DOHH2 (cell line): ENCODE data around the gene UBE2E1.

Source experiments
- EZH2phosphoT487 ChIP-seq: fragments of 200-600 bp; sonication (generic); IDR thresholded peaks from 2 replicates; pipeline ENCODE4 v1.6.1; 2017; ENCODE audit warnings: borderline replicate concordance, mild to moderate bottlenecking, antibody characterized with exemption, low read length, moderate library complexity, mixed read lengths
- TF ChIP-seq, protein P1 (sequence below): fragments of 200-600 bp; sonication (generic); IDR thresholded peaks from one replicate; pipeline ENCODE4 v1.5.1; 2014; ENCODE audit warnings: antibody characterized with exemption, mild to moderate bottlenecking, low read depth, low read length; ENCODE audit not compliant: poor library complexity, severe bottlenecking

DNA sequence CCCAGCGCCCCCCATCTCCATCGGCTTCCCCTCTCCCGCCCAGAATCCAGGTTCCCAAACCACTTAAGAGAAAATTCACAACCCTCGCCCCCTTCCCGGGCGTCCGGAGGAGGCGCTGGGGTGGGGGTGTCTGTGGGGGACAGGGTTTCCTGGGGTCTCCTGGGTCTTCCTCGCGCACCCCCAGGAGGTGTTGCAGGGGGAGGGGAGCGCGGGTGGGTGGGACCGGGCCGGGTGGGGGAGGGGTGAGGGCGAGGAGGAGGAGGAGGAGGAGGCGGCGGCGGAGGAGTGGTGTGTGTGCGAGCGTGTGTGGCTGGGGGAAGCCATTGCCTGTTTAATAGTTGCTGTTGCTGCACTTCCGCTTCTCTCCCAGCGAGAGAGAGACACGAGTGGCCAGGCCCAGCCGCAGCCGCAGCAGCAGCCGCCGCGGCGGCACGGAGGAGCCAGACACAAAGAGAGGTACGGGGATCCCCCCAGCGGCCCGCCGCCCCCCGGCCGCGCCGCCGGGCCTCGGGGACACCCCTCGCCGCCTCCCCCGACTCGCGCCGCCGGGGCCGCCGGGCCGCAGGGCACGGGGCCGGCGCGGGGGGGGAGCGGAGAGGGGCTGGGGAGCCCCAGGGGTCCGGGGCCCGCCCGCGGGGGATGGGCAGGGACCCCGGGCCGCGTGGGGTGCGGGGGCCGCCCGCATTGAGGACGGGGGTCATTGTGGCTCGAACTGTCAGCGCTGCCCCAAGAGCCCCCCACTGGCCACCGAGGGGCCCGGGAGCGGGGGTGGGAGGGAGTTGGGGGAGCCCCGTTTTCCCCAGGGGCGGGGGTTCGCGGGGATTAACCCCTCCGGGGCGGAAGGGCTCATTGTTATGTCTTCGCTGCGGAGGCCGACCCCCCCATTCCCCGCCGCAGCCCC, at the start of gene UBE2E1:
- TF ChIP-seq, protein P1, sequence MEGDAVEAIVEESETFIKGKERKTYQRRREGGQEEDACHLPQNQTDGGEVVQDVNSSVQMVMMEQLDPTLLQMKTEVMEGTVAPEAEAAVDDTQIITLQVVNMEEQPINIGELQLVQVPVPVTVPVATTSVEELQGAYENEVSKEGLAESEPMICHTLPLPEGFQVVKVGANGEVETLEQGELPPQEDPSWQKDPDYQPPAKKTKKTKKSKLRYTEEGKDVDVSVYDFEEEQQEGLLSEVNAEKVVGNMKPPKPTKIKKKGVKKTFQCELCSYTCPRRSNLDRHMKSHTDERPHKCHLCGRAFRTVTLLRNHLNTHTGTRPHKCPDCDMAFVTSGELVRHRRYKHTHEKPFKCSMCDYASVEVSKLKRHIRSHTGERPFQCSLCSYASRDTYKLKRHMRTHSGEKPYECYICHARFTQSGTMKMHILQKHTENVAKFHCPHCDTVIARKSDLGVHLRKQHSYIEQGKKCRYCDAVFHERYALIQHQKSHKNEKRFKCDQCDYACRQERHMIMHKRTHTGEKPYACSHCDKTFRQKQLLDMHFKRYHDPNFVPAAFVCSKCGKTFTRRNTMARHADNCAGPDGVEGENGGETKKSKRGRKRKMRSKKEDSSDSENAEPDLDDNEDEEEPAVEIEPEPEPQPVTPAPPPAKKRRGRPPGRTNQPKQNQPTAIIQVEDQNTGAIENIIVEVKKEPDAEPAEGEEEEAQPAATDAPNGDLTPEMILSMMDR, result no peak
- no peak for TF ChIP-seq EZH2phosphoT487
